ENCODE data around the gene CADM1.

The CADM1 gene

GRCh38 chr11:115302946-115303703, 201.1 kb downstream of the CADM1 start:
- H3K9me3 ChIP-seq (ENCODE audit: control insufficient read depth in 2 of 2, low read length in 2 of 2), result no peaks in the 10 kb centered on the region
- no peaks in the 10 kb centered on the region for H3K27me3 ChIP-seq (ENCODE audit: control insufficient read depth in 1 of 2, insufficient read depth in 2 of 2, low read length in 2 of 2)
- no peak overlapping the region for H3K9ac ChIP-seq (ENCODE audit: low read length in 2 of 2)
- no peak overlapping the region for H3K4me3 ChIP-seq (ENCODE audit: low read length in 2 of 2)
- H3K36me3 ChIP-seq (ENCODE audit: control insufficient read depth in 2 of 2, insufficient read depth in 2 of 2, low read length in 2 of 2), result no peaks in the 10 kb centered on the region
- H3K4me1 ChIP-seq (ENCODE audit: control insufficient read depth, insufficient read depth, low read length), result no peaks in the 10 kb centered on the region
- no peak overlapping the region for H3K27ac ChIP-seq (ENCODE audit: low read length)

GRCh38 chr11:115300660-115301428, 203.4 kb downstream of the CADM1 start:
- no peaks in the 10 kb centered on the region for H3K27me3 ChIP-seq (ENCODE audit: control insufficient read depth in 1 of 2, insufficient read depth in 2 of 2, low read length in 2 of 2)
- H3K9me3 ChIP-seq (ENCODE audit: control insufficient read depth in 2 of 2, low read length in 2 of 2), result no peaks in the 10 kb centered on the region
- no peak overlapping the region for H3K27ac ChIP-seq (ENCODE audit: low read length)
- no peaks in the 10 kb centered on the region for H3K36me3 ChIP-seq (ENCODE audit: control insufficient read depth in 2 of 2, insufficient read depth in 2 of 2, low read length in 2 of 2)
- no peak overlapping the region for H3K9ac ChIP-seq (ENCODE audit: low read length in 2 of 2)
- H3K4me1 ChIP-seq (ENCODE audit: control insufficient read depth, insufficient read depth, low read length), result no peaks in the 10 kb centered on the region
- H3K4me3 ChIP-seq (ENCODE audit: low read length in 2 of 2), result no peak overlapping the region

- Histone ChIP-seq H3K4me3 (ENCODE audit: low read length in 2 of 2) (no peak overlapping the region), H3K27ac (ENCODE audit: low read length) (no peak overlapping the region), H3K9ac (ENCODE audit: low read length in 2 of 2) (no peak overlapping the region), H3K9me3 (ENCODE audit: control insufficient read depth in 2 of 2, low read length in 2 of 2) (no peaks in the 10 kb centered on the region), H3K27me3 (ENCODE audit: control insufficient read depth in 1 of 2, insufficient read depth in 2 of 2, low read length in 2 of 2) (no peaks in the 10 kb centered on the region), H3K36me3 (ENCODE audit: control insufficient read depth in 2 of 2, insufficient read depth in 2 of 2, low read length in 2 of 2) (no peaks in the 10 kb centered on the region), H3K4me1 (ENCODE audit: control insufficient read depth, insufficient read depth, low read length) (no peaks in the 10 kb centered on the region)
These were observed 205.8 kb downstream of the CADM1 start for GRCh38 chr11:115298300-115299012.

- no peaks in the 10 kb centered on the region for H3K36me3 ChIP-seq (ENCODE audit: control insufficient read depth in 2 of 2, insufficient read depth in 2 of 2, low read length in 2 of 2)
- no peak overlapping the region for H3K27ac ChIP-seq (ENCODE audit: low read length)
- H3K4me3 ChIP-seq (ENCODE audit: low read length in 2 of 2), result no peak overlapping the region
- no peaks in the 10 kb centered on the region for H3K27me3 ChIP-seq (ENCODE audit: control insufficient read depth in 1 of 2, insufficient read depth in 2 of 2, low read length in 2 of 2)
- no peak overlapping the region for H3K9ac ChIP-seq (ENCODE audit: low read length in 2 of 2)
- H3K4me1 ChIP-seq (ENCODE audit: control insufficient read depth, insufficient read depth, low read length), result no peaks in the 10 kb centered on the region
- H3K9me3 ChIP-seq (ENCODE audit: control insufficient read depth in 2 of 2, low read length in 2 of 2), result no peaks in the 10 kb centered on the region
These were observed 206.9 kb downstream of the CADM1 start for GRCh38 chr11:115297330-115297729.

GRCh38 chr11:115291325-115291724, 212.9 kb downstream of the CADM1 start:
- Histone ChIP-seq H3K9ac (ENCODE audit: low read length in 2 of 2) (no peak overlapping the region), H3K27me3 (ENCODE audit: control insufficient read depth in 1 of 2, insufficient read depth in 2 of 2, low read length in 2 of 2) (no peaks in the 10 kb centered on the region), H3K4me3 (ENCODE audit: low read length in 2 of 2) (no peak overlapping the region), H3K27ac (ENCODE audit: low read length) (no peak overlapping the region), H3K9me3 (ENCODE audit: control insufficient read depth in 2 of 2, low read length in 2 of 2) (no peaks in the 10 kb centered on the region), H3K4me1 (ENCODE audit: control insufficient read depth, insufficient read depth, low read length) (no peaks in the 10 kb centered on the region), H3K36me3 (ENCODE audit: control insufficient read depth in 2 of 2, insufficient read depth in 2 of 2, low read length in 2 of 2) (no peaks in the 10 kb centered on the region)

GRCh38 chr11:115290893-115291292, 213.3 kb downstream of the CADM1 start:
- Histone ChIP-seq H3K27ac (ENCODE audit: low read length) (no peak overlapping the region), H3K36me3 (ENCODE audit: control insufficient read depth in 2 of 2, insufficient read depth in 2 of 2, low read length in 2 of 2) (no peaks in the 10 kb centered on the region), H3K27me3 (ENCODE audit: control insufficient read depth in 1 of 2, insufficient read depth in 2 of 2, low read length in 2 of 2) (no peaks in the 10 kb centered on the region), H3K9me3 (ENCODE audit: control insufficient read depth in 2 of 2, low read length in 2 of 2) (no peaks in the 10 kb centered on the region), H3K4me1 (ENCODE audit: control insufficient read depth, insufficient read depth, low read length) (no peaks in the 10 kb centered on the region), H3K9ac (ENCODE audit: low read length in 2 of 2) (no peak overlapping the region), H3K4me3 (ENCODE audit: low read length in 2 of 2) (no peak overlapping the region)

GRCh38 chr11:115290479-115290878, 213.7 kb downstream of the CADM1 start:
- no peaks in the 10 kb centered on the region for H3K36me3 ChIP-seq (ENCODE audit: control insufficient read depth in 2 of 2, insufficient read depth in 2 of 2, low read length in 2 of 2)
- H3K9ac ChIP-seq (ENCODE audit: low read length in 2 of 2), result no peak overlapping the region
- H3K4me1 ChIP-seq (ENCODE audit: control insufficient read depth, insufficient read depth, low read length), result no peaks in the 10 kb centered on the region
- H3K9me3 ChIP-seq (ENCODE audit: control insufficient read depth in 2 of 2, low read length in 2 of 2), result no peaks in the 10 kb centered on the region
- no peak overlapping the region for H3K27ac ChIP-seq (ENCODE audit: low read length)
- H3K4me3 ChIP-seq (ENCODE audit: low read length in 2 of 2), result no peak overlapping the region
- no peaks in the 10 kb centered on the region for H3K27me3 ChIP-seq (ENCODE audit: control insufficient read depth in 1 of 2, insufficient read depth in 2 of 2, low read length in 2 of 2)

- no peaks in the 10 kb centered on the region for H3K4me1 ChIP-seq (ENCODE audit: control insufficient read depth, insufficient read depth, low read length)
- H3K27me3 ChIP-seq (ENCODE audit: control insufficient read depth in 1 of 2, insufficient read depth in 2 of 2, low read length in 2 of 2), result no peaks in the 10 kb centered on the region
- no peak overlapping the region for H3K27ac ChIP-seq (ENCODE audit: low read length)
- H3K9me3 ChIP-seq (ENCODE audit: control insufficient read depth in 2 of 2, low read length in 2 of 2), result no peaks in the 10 kb centered on the region
- H3K4me3 ChIP-seq (ENCODE audit: low read length in 2 of 2), result no peak overlapping the region
- no peak overlapping the region for H3K9ac ChIP-seq (ENCODE audit: low read length in 2 of 2)
- no peaks in the 10 kb centered on the region for H3K36me3 ChIP-seq (ENCODE audit: control insufficient read depth in 2 of 2, insufficient read depth in 2 of 2, low read length in 2 of 2)
These were observed 216.9 kb downstream of the CADM1 start for GRCh38 chr11:115287266-115287665.

- Histone ChIP-seq H3K27ac (ENCODE audit: low read length) (no peak overlapping the region), H3K9me3 (ENCODE audit: control insufficient read depth in 2 of 2, low read length in 2 of 2) (no peaks in the 10 kb centered on the region), H3K27me3 (ENCODE audit: control insufficient read depth in 1 of 2, insufficient read depth in 2 of 2, low read length in 2 of 2) (no peaks in the 10 kb centered on the region), H3K9ac (ENCODE audit: low read length in 2 of 2) (no peak overlapping the region), H3K36me3 (ENCODE audit: control insufficient read depth in 2 of 2, insufficient read depth in 2 of 2, low read length in 2 of 2) (no peaks in the 10 kb centered on the region), H3K4me3 (ENCODE audit: low read length in 2 of 2) (no peak overlapping the region), H3K4me1 (ENCODE audit: control insufficient read depth, insufficient read depth, low read length) (no peaks in the 10 kb centered on the region)
These were observed 217.6 kb downstream of the CADM1 start for GRCh38 chr11:115286614-115287013.

- H3K4me1 ChIP-seq (ENCODE audit: control insufficient read depth, insufficient read depth, low read length), result no peaks in the 10 kb centered on the region
- H3K4me3 ChIP-seq (ENCODE audit: low read length in 2 of 2), result no peak overlapping the region
- H3K27ac ChIP-seq (ENCODE audit: low read length), result no peak overlapping the region
- no peaks in the 10 kb centered on the region for H3K27me3 ChIP-seq (ENCODE audit: control insufficient read depth in 1 of 2, insufficient read depth in 2 of 2, low read length in 2 of 2)
- H3K9me3 ChIP-seq (ENCODE audit: control insufficient read depth in 2 of 2, low read length in 2 of 2), result no peaks in the 10 kb centered on the region
- no peaks in the 10 kb centered on the region for H3K36me3 ChIP-seq (ENCODE audit: control insufficient read depth in 2 of 2, insufficient read depth in 2 of 2, low read length in 2 of 2)
- H3K9ac ChIP-seq (ENCODE audit: low read length in 2 of 2), result no peak overlapping the region
These were observed 219.4 kb downstream of the CADM1 start for GRCh38 chr11:115284773-115285172.
